ENCODE results near the gene FLYWCH2.

DNA sequence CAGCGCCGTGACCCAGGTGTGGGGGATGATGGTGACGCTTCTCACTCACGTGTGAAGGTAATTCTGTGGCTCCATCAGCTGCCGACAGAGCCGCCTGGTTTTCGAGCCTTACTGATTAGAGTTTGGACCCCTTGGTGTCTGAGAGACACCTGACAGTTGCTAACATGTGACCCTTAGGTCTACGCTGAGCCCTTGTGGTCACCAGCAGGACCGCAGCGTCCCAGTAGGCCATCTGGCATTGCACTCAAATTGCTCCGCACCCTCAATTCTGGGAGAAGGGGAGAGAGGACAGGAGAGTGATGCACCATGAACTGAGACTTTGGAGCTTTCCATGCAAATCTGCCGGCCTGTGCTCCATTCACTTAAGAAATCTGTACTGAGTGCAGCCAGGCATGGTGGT, 31.2 kb downstream of the FLYWCH2 start:
- no peak for TF ChIP-seq SRSF1 (optimal IDR thresholded peaks at IDR 0.05; ENCODE audit: low read depth, low read length)
- no peak for TF ChIP-seq NFYB (CRISPR knock-in tag; IDR thresholded peaks at IDR 0.05)
- TF ChIP-seq, protein P1, sequence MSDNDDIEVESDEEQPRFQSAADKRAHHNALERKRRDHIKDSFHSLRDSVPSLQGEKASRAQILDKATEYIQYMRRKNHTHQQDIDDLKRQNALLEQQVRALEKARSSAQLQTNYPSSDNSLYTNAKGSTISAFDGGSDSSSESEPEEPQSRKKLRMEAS (IDR thresholded peaks at IDR 0.05) = no peak
- no peak for TF ChIP-seq XBP1 (CRISPR knock-in tag; IDR thresholded peaks at IDR 0.05)
- TF ChIP-seq ZNF382 (CRISPR knock-in tag; IDR thresholded peaks at IDR 0.05; ENCODE audit: borderline replicate concordance) = no peak
- TF ChIP-seq GABPB1 (CRISPR knock-in tag; IDR thresholded peaks at IDR 0.05) = no peak

Data from HepG2 (cell line).